H9 (cell line): ENCODE measurements around the gene C1QA. TPM values are rescaled to one million over a fixed set of nuclear protein-coding genes. Genes with fewer than 3 reads are reported as not detected.

ENCODE experiments used
- DNase-seq: peaks from one replicate; pipeline ENCODE4 v3.0.0-alpha.2; 2017
- H2AFZ ChIP-seq: one replicate; pipeline ENCODE4 v1.6.1; 2013; ENCODE audit warnings: mild to moderate bottlenecking, low read length, control low read depth, moderate library complexity
- H2AK5ac ChIP-seq: 2 replicates; pipeline ENCODE4 v1.6.1; 2013; ENCODE audit warnings: low read length, control low read depth, mixed read lengths; ENCODE audit not compliant: insufficient read length
- H2BK120ac ChIP-seq: one replicate; pipeline ENCODE4 v1.6.1; 2013; ENCODE audit warnings: low read depth, mild to moderate bottlenecking, low read length, control low read depth, inconsistent platforms; ENCODE audit not compliant: poor library complexity, severe bottlenecking
- H2BK12ac ChIP-seq: 2 replicates; pipeline ENCODE4 v1.6.1; 2013; ENCODE audit warnings: low read length, control low read depth, mixed read lengths, low read depth; ENCODE audit not compliant: insufficient read length
- H2BK15ac ChIP-seq: 2 replicates; pipeline ENCODE4 v1.6.1; 2013; ENCODE audit warnings: low read depth, low read length, control low read depth
- H2BK20ac ChIP-seq: one replicate; pipeline ENCODE4 v1.6.1; 2013; ENCODE audit warnings: low read depth, mild to moderate bottlenecking, low read length, control low read depth, inconsistent platforms; ENCODE audit not compliant: poor library complexity, severe bottlenecking
- H2BK5ac ChIP-seq: 2 replicates; pipeline ENCODE4 v1.6.1; 2013; ENCODE audit warnings: low read length, control low read depth, mixed read lengths; ENCODE audit not compliant: insufficient read length
- H3K14ac ChIP-seq: 2 replicates; pipeline ENCODE4 v1.6.1; 2013; ENCODE audit warnings: low read length, control low read depth; ENCODE audit not compliant: insufficient read depth
- H3K18ac ChIP-seq: 2 replicates; pipeline ENCODE4 v1.6.1; 2013; ENCODE audit warnings: low read depth, mild to moderate bottlenecking, mixed read lengths, low read length, control low read depth; ENCODE audit not compliant: insufficient read length
- H3K23ac ChIP-seq: 2 replicates; pipeline ENCODE4 v1.6.1; 2013; ENCODE audit warnings: low read length, control low read depth, mixed read lengths, low read depth; ENCODE audit not compliant: insufficient read length
- H3K23me2 ChIP-seq: 2 replicates; pipeline ENCODE4 v1.6.1; 2013; ENCODE audit warnings: low read depth, mild to moderate bottlenecking, mixed read lengths, low read length, control low read depth; ENCODE audit not compliant: insufficient read length, poor library complexity, severe bottlenecking
- H3K27ac ChIP-seq: 2 replicates; pipeline ENCODE4 v1.5.1; 2013; ENCODE audit warnings: low read length, control low read depth, mixed read lengths, low read depth; ENCODE audit not compliant: insufficient read length
- H3K27me3 ChIP-seq: 2 replicates; pipeline ENCODE4 v1.6.1; 2013; ENCODE audit warnings: low read length, control low read depth, inconsistent platforms; ENCODE audit not compliant: insufficient read depth
- H3K4ac ChIP-seq: 2 replicates; pipeline ENCODE4 v1.6.1; 2013; ENCODE audit warnings: low read depth, mild to moderate bottlenecking, control low read depth, inconsistent platforms, low read length, moderate library complexity
- H3K4me1 ChIP-seq: 2 replicates; pipeline ENCODE4 v1.6.1; 2013; ENCODE audit warnings: low read length, control low read depth, inconsistent platforms; ENCODE audit not compliant: insufficient read depth
- H3K4me2 ChIP-seq: 2 replicates; pipeline ENCODE4 v1.6.1; 2013; ENCODE audit warnings: low read length, control low read depth, mixed read lengths; ENCODE audit not compliant: insufficient read length, insufficient read depth
- H3K56ac ChIP-seq: 2 replicates; pipeline ENCODE4 v1.6.1; 2013; ENCODE audit warnings: low read depth, mild to moderate bottlenecking, mixed read lengths, low read length, control low read depth; ENCODE audit not compliant: insufficient read length
- H3K79me1 ChIP-seq: 2 replicates; pipeline ENCODE4 v1.6.1; 2013; ENCODE audit warnings: low read depth, mild to moderate bottlenecking, moderate library complexity, low read length, control low read depth, inconsistent platforms; ENCODE audit not compliant: insufficient read depth, poor library complexity, severe bottlenecking
- H3K79me2 ChIP-seq: 2 replicates; pipeline ENCODE4 v1.6.1; 2013; ENCODE audit warnings: low read length, control low read depth, inconsistent platforms; ENCODE audit not compliant: insufficient read depth
- H3K9ac ChIP-seq: 2 replicates; pipeline ENCODE4 v1.6.1; 2013; ENCODE audit warnings: low read length, control low read depth, mixed read lengths; ENCODE audit not compliant: insufficient read length; ENCODE audit errors: extremely low read depth
- H3K9me3 ChIP-seq: one replicate; pipeline ENCODE4 v1.6.1; 2013; ENCODE audit warnings: low read depth, low read length, inconsistent platforms; ENCODE audit not compliant: control insufficient read depth
- H3T11ph ChIP-seq: one replicate; pipeline ENCODE4 v1.6.1; 2013; ENCODE audit warnings: mild to moderate bottlenecking, low read length, control low read depth, inconsistent platforms
- H4K20me1 ChIP-seq: one replicate; pipeline ENCODE4 v1.6.1; 2013; ENCODE audit not compliant: control insufficient read depth, insufficient read length, insufficient read depth
- H4K5ac ChIP-seq: 2 replicates; pipeline ENCODE4 v1.6.1; 2013; ENCODE audit warnings: low read depth, mild to moderate bottlenecking, mixed read lengths, low read length, control low read depth; ENCODE audit not compliant: insufficient read length
- H4K8ac ChIP-seq: replicated peaks from 2 replicates; pipeline ENCODE4 v1.6.1; 2013; ENCODE audit warnings: low read length, control low read depth, mixed read lengths, low read depth; ENCODE audit not compliant: insufficient read length
- H4K91ac ChIP-seq: 2 replicates; pipeline ENCODE4 v1.6.1; 2013; ENCODE audit warnings: low read depth, mild to moderate bottlenecking, moderate library complexity, mixed read lengths, low read length, control low read depth; ENCODE audit not compliant: insufficient read length
- H3K27ac Mint-ChIP-seq, 3 experiments: 2 replicates in 2 of 3; 3 replicates in 1 of 3; pipeline ENCODE4 v1.8.0; 2020 to 2021; ENCODE audit warnings: mixed read lengths in 3 of 3, mild to moderate bottlenecking in 1 of 3, moderate library complexity in 1 of 3
- H3K27me3 Mint-ChIP-seq: 2 replicates; pipeline ENCODE4 v1.8.0; 2021; ENCODE audit warnings: low read depth, mild to moderate bottlenecking, moderate library complexity, mixed read lengths
- H3K36me3 Mint-ChIP-seq, 3 experiments: 2 replicates in 2 of 3; 3 replicates in 1 of 3; pipeline ENCODE4 v1.8.0; 2020 to 2021; ENCODE audit warnings: low read depth in 3 of 3, mixed read lengths in 3 of 3; ENCODE audit not compliant: insufficient read depth in 1 of 3
- H3K4me1 Mint-ChIP-seq, 2 experiments: 2 replicates each; pipeline ENCODE4 v1.8.0; 2020; ENCODE audit warnings: mixed read lengths in 2 of 2
- H3K4me3 Mint-ChIP-seq, 2 experiments: 2 replicates in 1 of 2; 3 replicates in 1 of 2; pipeline ENCODE4 v1.8.0; 2020 to 2021; ENCODE audit warnings: mild to moderate bottlenecking in 2 of 2, mixed read lengths in 2 of 2, moderate library complexity in 1 of 2
- H3K9me3 Mint-ChIP-seq, 2 experiments: 2 replicates in 1 of 2; 3 replicates in 1 of 2; pipeline ENCODE4 v1.8.0; 2020; ENCODE audit warnings: mild to moderate bottlenecking in 2 of 2, mixed read lengths in 2 of 2, moderate library complexity in 1 of 2
- CTCF ChIP-seq: fragments of 200-600 bp; sonication (generic); conservative IDR thresholded peaks from 3 replicates; pipeline ENCODE4 v1.8.0; 2021; ENCODE audit warnings: antibody characterized with exemption, mild to moderate bottlenecking
- WGBS: extraction: QIAGEN DNeasy Blood & Tissue Kit; methylation state at CpG from one replicate; pipeline ENCODE4 v1.1.7; 2013; ENCODE audit warnings: missing lambda C conversion rate, low lambda C conversion rate, mixed read lengths; ENCODE audit not compliant: insufficient read length; ENCODE audit errors: extremely low coverage; 5-methylcytosine and 5-hydroxymethylcytosine counted together
- total RNA-seq: library from RNA; stranded (reverse); gene quantifications from 2 replicates; pipeline ENCODE4 v1.2.1, GENCODE V29; 2021

C1QA gene
- total RNA-seq, 1 experiment from 2014 or later, result not detected

DNA sequence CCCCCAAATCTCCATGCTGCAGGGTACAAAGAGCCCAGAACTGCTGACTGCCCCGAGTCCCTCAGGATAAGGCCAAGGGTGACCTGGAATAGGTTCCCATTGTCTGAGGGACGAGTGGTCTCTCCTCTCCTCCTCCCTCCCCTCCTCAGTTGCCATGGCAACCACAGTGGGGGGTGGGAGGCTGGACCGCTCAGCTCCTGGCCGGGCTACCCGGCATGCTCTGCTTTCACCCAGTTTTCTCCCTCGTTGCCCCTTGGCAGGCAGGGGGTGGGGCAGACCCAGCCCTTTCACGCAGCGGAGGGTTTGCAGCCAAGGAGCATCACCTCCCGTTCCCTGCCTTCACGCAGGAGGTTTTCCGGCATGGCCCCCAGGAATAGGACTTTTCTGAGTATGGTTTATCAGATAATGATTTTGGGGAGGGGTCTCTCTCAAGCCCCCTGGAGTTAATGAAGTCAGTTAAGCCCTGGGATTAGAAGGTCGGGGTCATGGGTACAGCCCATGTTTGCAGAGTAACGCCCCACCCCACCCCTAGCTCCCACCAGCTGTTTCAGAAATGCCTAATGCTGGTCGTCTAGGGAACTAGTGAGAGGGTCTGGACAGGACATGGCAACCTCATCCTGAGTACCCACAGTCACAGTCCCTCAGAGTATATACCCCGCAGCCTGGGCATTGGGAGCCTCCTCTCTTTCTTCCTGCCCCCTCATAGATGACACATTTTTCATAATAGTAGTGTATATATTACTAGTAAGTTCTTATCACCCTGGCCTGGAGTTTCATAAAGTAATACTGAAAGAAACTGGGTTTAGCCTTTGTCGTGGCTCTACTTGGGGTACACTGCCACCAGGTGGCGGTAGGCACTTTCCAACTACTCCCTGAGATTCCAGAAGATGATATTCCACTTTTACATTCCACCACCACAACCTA is 37.3 kb downstream of the C1QA start:
- WGBS, result no CpG with 5 or more reads among the region's 17 CpGs
- no peak overlapping the region for H3K27ac Mint-ChIP-seq
- H3K79me2 ChIP-seq, result no peaks in the 10 kb centered on the region
- no peak overlapping the region for H3K18ac ChIP-seq
- peaks cover 3% of the 10 kb centered on the region for H3K27me3 Mint-ChIP-seq
- H4K91ac ChIP-seq, result no peak overlapping the region
- no peak overlapping the region for H4K5ac ChIP-seq
- H4K20me1 ChIP-seq, result no peaks in the 10 kb centered on the region
- H2BK120ac ChIP-seq, result no peak overlapping the region
- no peak overlapping the region for H3K4me2 ChIP-seq
- TF ChIP-seq CTCF, result peak; percentile 87
- peaks cover 0 to 20% of the 10 kb centered on the region in 2 experiments; a peak in 3 of 4 replicates for H3K4me1 Mint-ChIP-seq
- no peaks in the 10 kb centered on the region for H3K9me3 ChIP-seq
- no peaks in the 10 kb centered on the region for H3K23me2 ChIP-seq
- no peak overlapping the region for H2BK15ac ChIP-seq
- H2BK12ac ChIP-seq, result no peak overlapping the region
- no peak overlapping the region for H3K56ac ChIP-seq
- no peak overlapping the region for H2AFZ ChIP-seq
- H3K27me3 ChIP-seq, result no peaks in the 10 kb centered on the region
- H3K4me3 Mint-ChIP-seq, result peak overlapping the region in 1 of 2 experiments; percentile 28; a peak in 1 of 5 replicates
- H3T11ph ChIP-seq, result no peak overlapping the region
- H2AK5ac ChIP-seq, result no peak overlapping the region
- DNase-seq, result no peak
- peaks cover 7% of the 10 kb centered on the region; the same call in 1 of the 2 replicates for H3K4me1 ChIP-seq
- no peaks in the 10 kb centered on the region for H3K79me1 ChIP-seq
- H3K9ac ChIP-seq, result no peak overlapping the region
- no peak overlapping the region for H3K23ac ChIP-seq
- H3K9me3 Mint-ChIP-seq, result no peaks in the 10 kb centered on the region; a peak in 1 of 5 replicates
- H3K4ac ChIP-seq, result no peak overlapping the region
- H3K27ac ChIP-seq, result no peak overlapping the region
- no peak overlapping the region for H2BK5ac ChIP-seq
- no peak overlapping the region for H3K14ac ChIP-seq
- no peak overlapping the region for H2BK20ac ChIP-seq
- no peak overlapping the region for H4K8ac ChIP-seq
- H3K36me3 Mint-ChIP-seq, result no peaks in the 10 kb centered on the region
